Measurements from ENCODE around the gene RDX.

Gene RDX

GRCh38 chr11:110207123-110207522 is 89.3 kb downstream of the RDX start:
- H3K4me2 ChIP-seq (ENCODE audit: insufficient read depth, low read length), result no peak overlapping the region
- H3K79me2 ChIP-seq (ENCODE audit: insufficient read depth, low read length), result no peaks in the 10 kb centered on the region
- no peak for ATAC-seq (ENCODE audit: insufficient read depth, low read depth)
- H3K9me3 ChIP-seq (ENCODE audit: insufficient read depth, low read length, severe bottlenecking), result no peaks in the 10 kb centered on the region
- DNase-seq, result no peak
- no peaks in the 10 kb centered on the region for H4K20me1 ChIP-seq (ENCODE audit: insufficient read depth, low read length)
- H3K27me3 ChIP-seq (ENCODE audit: insufficient read depth, low read length, poor library complexity), result no peaks in the 10 kb centered on the region
- H2AFZ ChIP-seq (ENCODE audit: low read depth, low read length), result no peak overlapping the region
- no peak overlapping the region for H3K9ac ChIP-seq (ENCODE audit: low read depth, low read length)
- TF ChIP-seq, protein P1, sequence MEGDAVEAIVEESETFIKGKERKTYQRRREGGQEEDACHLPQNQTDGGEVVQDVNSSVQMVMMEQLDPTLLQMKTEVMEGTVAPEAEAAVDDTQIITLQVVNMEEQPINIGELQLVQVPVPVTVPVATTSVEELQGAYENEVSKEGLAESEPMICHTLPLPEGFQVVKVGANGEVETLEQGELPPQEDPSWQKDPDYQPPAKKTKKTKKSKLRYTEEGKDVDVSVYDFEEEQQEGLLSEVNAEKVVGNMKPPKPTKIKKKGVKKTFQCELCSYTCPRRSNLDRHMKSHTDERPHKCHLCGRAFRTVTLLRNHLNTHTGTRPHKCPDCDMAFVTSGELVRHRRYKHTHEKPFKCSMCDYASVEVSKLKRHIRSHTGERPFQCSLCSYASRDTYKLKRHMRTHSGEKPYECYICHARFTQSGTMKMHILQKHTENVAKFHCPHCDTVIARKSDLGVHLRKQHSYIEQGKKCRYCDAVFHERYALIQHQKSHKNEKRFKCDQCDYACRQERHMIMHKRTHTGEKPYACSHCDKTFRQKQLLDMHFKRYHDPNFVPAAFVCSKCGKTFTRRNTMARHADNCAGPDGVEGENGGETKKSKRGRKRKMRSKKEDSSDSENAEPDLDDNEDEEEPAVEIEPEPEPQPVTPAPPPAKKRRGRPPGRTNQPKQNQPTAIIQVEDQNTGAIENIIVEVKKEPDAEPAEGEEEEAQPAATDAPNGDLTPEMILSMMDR (IDR thresholded peaks at IDR 0.05; ENCODE audit: borderline replicate concordance, extremely low read depth, low read length, poor library complexity, severe bottlenecking), result no peak
- TF ChIP-seq EZH2 (IDR thresholded peaks at IDR 0.05; ENCODE audit: borderline replicate concordance, low read depth, low read length, severe bottlenecking), result no peak
- H3K27ac ChIP-seq (ENCODE audit: low read length), result no peak overlapping the region
- H3K4me1 ChIP-seq (ENCODE audit: insufficient read depth, low read length), result no peaks in the 10 kb centered on the region
- H3K36me3 ChIP-seq (ENCODE audit: insufficient read depth, low read length), result no peaks in the 10 kb centered on the region
- H3K4me3 ChIP-seq (ENCODE audit: low read depth in 1 of 2, low read length in 2 of 2), result no peak overlapping the region

DNA sequence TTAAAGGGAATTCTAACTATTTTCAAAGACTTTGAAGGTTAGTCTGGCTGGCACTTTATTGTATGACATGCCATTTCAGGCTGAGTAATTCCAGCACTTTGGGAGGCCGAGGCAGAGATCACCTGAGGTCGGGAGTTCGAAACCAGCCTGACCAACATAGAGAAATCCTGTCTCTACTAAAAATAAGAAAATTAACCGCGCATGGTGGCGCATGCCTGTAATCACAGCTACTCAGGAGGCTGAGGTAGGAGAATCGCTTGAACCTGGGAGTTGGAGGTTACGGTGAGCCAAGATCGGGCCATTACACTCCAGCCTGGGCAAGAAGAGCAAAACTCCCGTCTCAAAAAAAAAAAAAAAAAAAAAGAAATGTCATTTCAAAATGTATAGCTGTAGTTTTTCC is 95.6 kb downstream of the RDX start:
- Histone ChIP-seq H3K27me3 (ENCODE audit: insufficient read depth, low read length, poor library complexity) (no peaks in the 10 kb centered on the region), H3K4me3 (ENCODE audit: low read depth in 1 of 2, low read length in 2 of 2) (no peak overlapping the region), H3K27ac (ENCODE audit: low read length) (no peak overlapping the region), H3K9me3 (ENCODE audit: insufficient read depth, low read length, severe bottlenecking) (no peaks in the 10 kb centered on the region), H2AFZ (ENCODE audit: low read depth, low read length) (no peak overlapping the region), H4K20me1 (ENCODE audit: insufficient read depth, low read length) (no peaks in the 10 kb centered on the region), H3K79me2 (ENCODE audit: insufficient read depth, low read length) (no peaks in the 10 kb centered on the region), H3K36me3 (ENCODE audit: insufficient read depth, low read length) (no peaks in the 10 kb centered on the region), H3K4me1 (ENCODE audit: insufficient read depth, low read length) (no peaks in the 10 kb centered on the region), H3K4me2 (ENCODE audit: insufficient read depth, low read length) (no peak overlapping the region), H3K9ac (ENCODE audit: low read depth, low read length) (no peak overlapping the region)
- DNase-seq (no peak), ATAC-seq (ENCODE audit: insufficient read depth, low read depth) (no peak)
- TF ChIP-seq, protein P1 (IDR thresholded peaks at IDR 0.05; ENCODE audit: borderline replicate concordance, extremely low read depth, low read length, poor library complexity, severe bottlenecking), result no peak
- no peak for TF ChIP-seq EZH2 (IDR thresholded peaks at IDR 0.05; ENCODE audit: borderline replicate concordance, low read depth, low read length, severe bottlenecking)

DNA sequence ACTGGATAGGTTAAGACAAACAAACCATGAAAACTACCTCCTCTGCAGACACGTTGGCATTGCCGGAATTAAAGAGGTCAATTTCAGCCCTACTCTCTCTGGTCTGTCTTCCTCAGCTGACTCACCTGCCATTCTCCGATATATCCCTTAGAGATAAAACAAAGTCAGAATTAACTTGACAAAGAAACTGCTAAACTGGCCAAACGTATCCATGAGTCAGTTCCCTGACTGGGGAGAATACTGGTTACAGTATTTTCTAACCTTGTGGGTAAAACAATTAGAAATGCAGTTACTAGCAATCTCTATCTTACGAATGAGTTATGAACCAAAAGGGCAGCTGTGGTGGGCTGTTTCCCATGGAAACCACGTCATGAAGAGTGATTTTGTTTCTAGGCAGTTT is 96.2 kb downstream of the RDX start:
- Histone ChIP-seq H3K4me1 (ENCODE audit: insufficient read depth, low read length) (no peaks in the 10 kb centered on the region), H3K36me3 (ENCODE audit: insufficient read depth, low read length) (no peaks in the 10 kb centered on the region), H3K9ac (ENCODE audit: low read depth, low read length) (no peak overlapping the region), H3K27ac (ENCODE audit: low read length) (no peak overlapping the region), H3K27me3 (ENCODE audit: insufficient read depth, low read length, poor library complexity) (no peaks in the 10 kb centered on the region), H2AFZ (ENCODE audit: low read depth, low read length) (no peak overlapping the region), H3K79me2 (ENCODE audit: insufficient read depth, low read length) (no peaks in the 10 kb centered on the region), H3K4me3 (ENCODE audit: low read depth in 1 of 2, low read length in 2 of 2) (no peak overlapping the region), H3K4me2 (ENCODE audit: insufficient read depth, low read length) (no peak overlapping the region), H3K9me3 (ENCODE audit: insufficient read depth, low read length, severe bottlenecking) (no peaks in the 10 kb centered on the region), H4K20me1 (ENCODE audit: insufficient read depth, low read length) (no peaks in the 10 kb centered on the region)
- no peak for DNase-seq
- ATAC-seq (ENCODE audit: insufficient read depth, low read depth), result no peak
- TF ChIP-seq EZH2 (IDR thresholded peaks at IDR 0.05; ENCODE audit: borderline replicate concordance, low read depth, low read length, severe bottlenecking), result no peak
- TF ChIP-seq, protein P1 (IDR thresholded peaks at IDR 0.05; ENCODE audit: borderline replicate concordance, extremely low read depth, low read length, poor library complexity, severe bottlenecking), result no peak

Data from DND-41 (cell line).